ENCODE data around the gene FAM222A.

FAM222A gene

DNA sequence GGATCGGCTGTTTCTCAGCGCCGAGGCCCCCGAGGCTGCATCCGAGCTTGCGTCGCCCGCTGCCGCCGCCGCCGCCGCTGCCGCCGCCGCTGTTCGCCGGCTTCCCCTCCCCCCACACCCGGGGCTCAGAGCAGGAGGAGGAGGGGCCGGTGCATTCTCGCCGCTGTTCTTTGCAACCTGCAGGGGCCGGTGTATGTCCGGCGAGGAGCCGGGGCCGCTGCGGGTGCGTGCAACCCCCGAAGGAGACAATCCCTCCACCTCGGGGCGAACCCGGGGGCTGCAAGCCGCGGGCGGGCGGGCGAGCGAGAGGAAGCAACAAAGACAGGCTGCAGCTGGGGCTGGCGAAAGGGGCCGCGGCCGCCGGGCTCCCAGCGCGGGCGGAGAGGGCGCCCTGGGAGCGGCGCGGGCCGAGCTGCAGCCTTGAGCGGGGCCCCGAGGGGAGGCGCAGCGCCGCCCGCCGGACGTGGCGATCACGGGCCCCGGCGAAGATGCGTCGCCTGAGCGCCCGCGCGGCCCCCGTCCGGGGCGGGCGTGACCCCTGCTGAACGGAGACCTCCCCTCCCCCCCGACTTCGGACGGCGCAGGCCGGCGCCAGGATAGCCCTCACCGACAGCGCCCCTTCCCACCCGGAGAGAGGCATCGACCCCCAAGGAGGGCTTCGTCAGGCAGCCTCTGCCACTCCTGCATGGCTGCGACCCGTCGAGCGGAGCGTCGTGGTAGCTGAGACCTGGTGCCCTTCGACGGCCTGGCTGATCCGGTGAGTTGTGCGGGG lies 702 bp downstream of the FAM222A start:
- in situ Hi-C loops (cut with HindIII; ENCODE audit: low sequenced_read_pairs), result no loop called here

DNA sequence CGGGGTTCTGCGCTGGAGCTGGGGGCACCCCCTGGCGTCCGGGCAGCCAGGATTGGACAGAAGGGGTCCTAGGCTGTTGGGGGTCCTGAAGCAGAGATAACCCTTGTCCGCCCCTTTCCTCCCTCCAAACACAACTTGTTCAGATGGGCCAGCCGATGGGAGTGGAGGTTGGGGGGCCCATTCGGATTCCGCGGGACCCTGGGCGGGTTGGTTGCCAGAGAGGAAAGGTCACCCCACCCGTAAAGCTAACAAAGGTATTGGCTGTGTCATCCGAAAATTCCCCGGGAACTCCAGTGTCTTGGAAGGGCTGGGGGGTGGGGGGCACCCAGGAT lies 1.3 kb downstream of the FAM222A start:
- in situ Hi-C loops (cut with HindIII; ENCODE audit: low sequenced_read_pairs), result no loop called here
- H3K4me3 ChIP-seq (ENCODE audit: low read depth, low read length), result no peak overlapping the region
- DNase-seq (ENCODE audit: low read depth), result no peak
- TF ChIP-seq, protein P1, sequence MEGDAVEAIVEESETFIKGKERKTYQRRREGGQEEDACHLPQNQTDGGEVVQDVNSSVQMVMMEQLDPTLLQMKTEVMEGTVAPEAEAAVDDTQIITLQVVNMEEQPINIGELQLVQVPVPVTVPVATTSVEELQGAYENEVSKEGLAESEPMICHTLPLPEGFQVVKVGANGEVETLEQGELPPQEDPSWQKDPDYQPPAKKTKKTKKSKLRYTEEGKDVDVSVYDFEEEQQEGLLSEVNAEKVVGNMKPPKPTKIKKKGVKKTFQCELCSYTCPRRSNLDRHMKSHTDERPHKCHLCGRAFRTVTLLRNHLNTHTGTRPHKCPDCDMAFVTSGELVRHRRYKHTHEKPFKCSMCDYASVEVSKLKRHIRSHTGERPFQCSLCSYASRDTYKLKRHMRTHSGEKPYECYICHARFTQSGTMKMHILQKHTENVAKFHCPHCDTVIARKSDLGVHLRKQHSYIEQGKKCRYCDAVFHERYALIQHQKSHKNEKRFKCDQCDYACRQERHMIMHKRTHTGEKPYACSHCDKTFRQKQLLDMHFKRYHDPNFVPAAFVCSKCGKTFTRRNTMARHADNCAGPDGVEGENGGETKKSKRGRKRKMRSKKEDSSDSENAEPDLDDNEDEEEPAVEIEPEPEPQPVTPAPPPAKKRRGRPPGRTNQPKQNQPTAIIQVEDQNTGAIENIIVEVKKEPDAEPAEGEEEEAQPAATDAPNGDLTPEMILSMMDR (IDR thresholded peaks at IDR 0.05; ENCODE audit: low read depth, low read length, missing control alignments), result no peak

More for the DNA sequence above, 702 bp downstream of the FAM222A start:
- no peak for DNase-seq (ENCODE audit: low read depth)
- peak overlapping the region; percentile 41 for H3K4me3 ChIP-seq (ENCODE audit: low read depth, low read length)
- TF ChIP-seq, protein P1 (IDR thresholded peaks at IDR 0.05; ENCODE audit: low read depth, low read length, missing control alignments), result peak; percentile 6

DNA sequence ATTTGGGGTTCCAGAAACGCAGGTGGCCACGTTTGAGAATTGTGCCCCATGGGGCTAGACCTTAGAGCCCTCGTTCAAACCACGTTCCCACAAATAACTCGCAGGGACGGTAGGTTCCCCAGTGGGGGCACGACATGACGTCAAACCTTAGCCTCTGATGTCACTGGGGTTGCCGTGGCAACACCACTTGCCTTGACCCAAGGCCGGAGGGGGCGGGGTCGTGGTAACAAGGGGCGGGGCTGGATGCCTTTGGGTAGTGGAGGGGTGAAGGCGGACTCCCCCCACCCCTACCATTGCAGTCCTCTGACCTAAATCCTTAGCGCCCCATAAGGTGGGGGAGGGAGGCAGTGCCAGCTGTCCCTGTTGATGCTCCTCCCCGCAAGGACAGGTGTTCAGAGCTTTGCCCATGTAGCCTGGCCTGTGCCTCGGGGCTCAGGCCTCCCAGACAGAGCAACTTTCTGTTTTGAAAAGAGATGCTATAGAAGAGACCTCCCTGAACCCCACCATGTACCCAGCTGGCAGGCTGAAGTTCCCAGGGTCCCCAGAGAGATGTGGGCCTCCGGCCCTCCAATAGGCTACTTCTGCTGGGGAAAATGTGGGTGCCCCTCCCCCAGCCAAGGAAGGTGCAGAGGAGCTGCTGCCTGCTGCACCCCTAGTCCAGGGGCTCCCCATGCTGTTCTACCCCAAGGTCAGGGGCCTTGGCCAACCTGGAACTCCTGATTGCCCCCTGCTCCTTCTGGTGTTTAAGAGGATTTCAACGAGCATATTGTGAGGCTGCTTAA lies 1.9 kb downstream of the FAM222A start:
- H3K4me3 ChIP-seq (ENCODE audit: low read depth, low read length), result no peak overlapping the region
- in situ Hi-C loops (cut with HindIII; ENCODE audit: low sequenced_read_pairs), result no loop called here
- DNase-seq (ENCODE audit: low read depth), result no peak
- TF ChIP-seq, protein P1 (IDR thresholded peaks at IDR 0.05; ENCODE audit: low read depth, low read length, missing control alignments), result no peak

DNA sequence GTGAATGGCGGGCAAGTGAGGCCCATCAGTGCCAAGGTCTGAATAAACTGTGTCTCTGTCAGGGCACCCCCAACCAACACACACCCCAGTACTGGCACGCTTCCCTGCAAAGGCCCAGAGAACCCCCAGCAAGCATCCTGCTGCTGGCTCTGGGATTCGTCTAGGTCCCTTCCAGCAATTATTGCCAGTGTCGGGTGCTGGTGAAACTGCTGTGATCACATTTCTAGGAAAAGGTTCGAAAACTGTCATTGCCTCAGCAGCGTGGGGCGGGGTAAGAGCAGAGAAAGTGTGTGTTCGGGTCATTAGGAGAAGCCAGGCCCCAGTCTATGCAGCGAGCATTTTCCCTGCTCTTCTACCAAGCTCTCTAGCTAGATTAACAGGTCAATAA lies 2.5 kb downstream of the FAM222A start:
- TF ChIP-seq, protein P1 (IDR thresholded peaks at IDR 0.05; ENCODE audit: low read depth, low read length, missing control alignments), result no peak
- in situ Hi-C loops (cut with HindIII; ENCODE audit: low sequenced_read_pairs), result no loop called here
- DNase-seq (ENCODE audit: low read depth), result no peak
- H3K4me3 ChIP-seq (ENCODE audit: low read depth, low read length), result no peak overlapping the region

DNA sequence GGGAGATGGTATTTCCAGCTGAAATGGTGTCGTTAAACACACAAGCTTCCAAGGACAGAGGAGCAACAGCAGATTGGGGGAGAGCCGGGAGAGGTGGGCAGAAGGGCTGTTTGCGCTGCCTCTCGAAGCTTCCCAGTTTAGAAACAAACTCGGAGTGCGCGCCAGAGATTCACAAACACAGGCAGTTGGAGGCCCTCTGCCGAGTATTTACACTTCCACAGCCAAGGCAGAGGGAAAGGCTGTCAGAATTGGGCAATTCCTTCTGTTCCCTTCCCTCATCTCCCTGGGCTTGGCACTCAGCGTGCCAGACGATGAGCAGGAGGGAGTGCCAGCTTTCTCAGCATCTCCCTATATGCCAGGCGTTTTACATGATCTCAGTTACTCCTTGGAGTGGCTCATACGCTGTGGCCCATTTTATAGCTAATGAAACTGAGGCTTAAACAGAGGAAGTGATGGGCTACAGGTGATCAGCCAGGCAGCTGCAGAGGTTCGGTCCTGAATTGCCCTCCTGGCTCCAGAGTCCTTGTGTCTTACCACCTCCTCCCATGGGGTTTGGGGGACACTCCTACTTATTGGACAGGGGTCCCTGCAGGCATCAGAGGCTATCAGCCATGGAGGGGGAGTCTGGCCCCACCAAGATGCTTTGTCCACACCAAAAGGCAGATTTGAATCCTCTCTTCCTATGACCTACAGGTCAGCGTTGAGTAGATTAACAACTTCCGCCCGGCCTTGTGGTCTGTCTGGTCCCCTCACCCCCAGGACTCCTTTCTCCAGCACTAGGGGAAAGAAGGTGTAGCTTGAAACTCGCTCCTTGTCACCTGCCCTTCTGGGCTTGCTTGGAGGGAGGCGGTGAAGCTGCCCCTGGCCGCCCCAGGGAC lies 3.1 kb downstream of the FAM222A start:
- DNase-seq (ENCODE audit: low read depth), result no peak
- in situ Hi-C loops (cut with HindIII; ENCODE audit: low sequenced_read_pairs), result no loop called here
- TF ChIP-seq, protein P1 (IDR thresholded peaks at IDR 0.05; ENCODE audit: low read depth, low read length, missing control alignments), result no peak
- no peak overlapping the region for H3K4me3 ChIP-seq (ENCODE audit: low read depth, low read length)
